Keratinocyte (primary cell): ENCODE data around the gene IL15. TPM values are rescaled to one million over a fixed set of nuclear protein-coding genes. Genes with fewer than 3 reads are reported as not detected.

ENCODE experiments used
- DNase-seq: peaks from one replicate; pipeline ENCODE4 v3.0.0-alpha.2; 2011; ENCODE audit warnings: low read depth, missing footprints, low spot score
- FAIRE-seq: peaks from 2 replicates; lab custom pipeline; 2011; peaks lifted over from hg19 to GRCh38; lab: Jason Lieb, UNC
- H2AFZ ChIP-seq: 2 replicates; pipeline ENCODE4 v1.6.0; 2012; ENCODE audit warnings: low read length, control low read depth, inconsistent platforms; ENCODE audit not compliant: control insufficient read depth
- H3K27ac ChIP-seq: 2 replicates; pipeline ENCODE4 v1.5.1; 2011; ENCODE audit warnings: low read length; ENCODE audit not compliant: control insufficient read depth, insufficient read depth
- H3K27me3 ChIP-seq: 3 replicates; pipeline ENCODE4 v1.6.0; 2011; ENCODE audit warnings: low read length; ENCODE audit not compliant: control insufficient read depth, insufficient read depth; ENCODE audit errors: extremely low read depth
- H3K36me3 ChIP-seq, 2 experiments: 2 replicates in 1 of 2; 3 replicates in 1 of 2; pipeline ENCODE4 v1.5.1; 2011; ENCODE audit warnings: low read length in 2 of 2, mild to moderate bottlenecking in 1 of 2; ENCODE audit not compliant: control insufficient read depth in 2 of 2, insufficient read depth in 2 of 2; ENCODE audit errors: extremely low read depth in 1 of 2
- H3K4me1 ChIP-seq: 3 replicates; pipeline ENCODE4 v1.5.1; 2011; ENCODE audit warnings: low read length; ENCODE audit not compliant: control insufficient read depth, insufficient read depth; ENCODE audit errors: extremely low read depth
- H3K4me2 ChIP-seq: 3 replicates; pipeline ENCODE4 v1.6.0; 2011; ENCODE audit warnings: low read depth, low read length; ENCODE audit not compliant: control insufficient read depth, insufficient read depth; ENCODE audit errors: extremely low read depth
- H3K4me3 ChIP-seq, 3 experiments: fragments of 200-600 bp in 1 of 3; sonication (generic) in 1 of 3; 2 replicates in 2 of 3; 3 replicates in 1 of 3; pipeline ENCODE4 v1.5.1; 2011 to 2016; ENCODE audit warnings: low read length in 3 of 3, mild to moderate bottlenecking in 3 of 3, control low read depth in 2 of 3, inconsistent platforms in 1 of 3, low read depth in 1 of 3, mixed read lengths in 1 of 3, mixed run types in 1 of 3, moderate library complexity in 1 of 3; ENCODE audit not compliant: control insufficient read depth in 2 of 3, insufficient read depth in 2 of 3; ENCODE audit errors: extremely low read depth in 1 of 3
- H3K79me2 ChIP-seq: 2 replicates; pipeline ENCODE4 v1.6.0; 2012; ENCODE audit warnings: low read length; ENCODE audit not compliant: control insufficient read depth, insufficient read depth
- H3K9ac ChIP-seq: 3 replicates; pipeline ENCODE4 v1.6.0; 2011; ENCODE audit warnings: low read length; ENCODE audit not compliant: control insufficient read depth, insufficient read depth; ENCODE audit errors: extremely low read depth
- H3K9me1 ChIP-seq: 3 replicates; pipeline ENCODE4 v1.6.0; 2011; ENCODE audit warnings: low read length; ENCODE audit not compliant: control insufficient read depth, insufficient read depth; ENCODE audit errors: extremely low read depth
- H3K9me3 ChIP-seq: 2 replicates; pipeline ENCODE4 v1.5.1; 2012; ENCODE audit warnings: low read depth, low read length; ENCODE audit not compliant: control insufficient read depth
- H4K20me1 ChIP-seq: 3 replicates; pipeline ENCODE4 v1.6.0; 2011; ENCODE audit warnings: low read length; ENCODE audit not compliant: control insufficient read depth, insufficient read depth; ENCODE audit errors: extremely low read depth
- CTCF ChIP-seq, 3 experiments: IDR thresholded peaks in 1 of 3; conservative IDR thresholded peaks in 1 of 3; optimal IDR thresholded peaks in 1 of 3; 2 replicates in 2 of 3; 3 replicates in 1 of 3; pipeline versions ENCODE3 to v1.5.1; 2011; ENCODE audit warnings: low read length in 3 of 3, mild to moderate bottlenecking in 3 of 3, moderate library complexity in 2 of 3, control low read depth in 1 of 3, inconsistent platforms in 1 of 3; ENCODE audit not compliant: insufficient read depth in 2 of 3; ENCODE audit errors: extremely low read depth in 1 of 3
- EZH2 ChIP-seq: IDR thresholded peaks from one replicate; pipeline ENCODE4 v1.6.1; 2012; ENCODE audit warnings: inconsistent platforms, mild to moderate bottlenecking, low read length, moderate library complexity
- dilution Hi-C: fragments of 300-500 bp; cut with MboI; formaldehyde crosslinking; loops from one replicate; pipeline ENCODE4 v1.7.0; 2020; ENCODE audit warnings: low sequenced_read_pairs; ENCODE audit not compliant: extremely low pct_ligation_motif_present
- polyA plus RNA-seq, 5 experiments: library from polyadenylated mRNA; depleted of rRNA in 3 of 5; stranded (reverse) in 3 of 5; stranded (forward) in 1 of 5; unstranded in 1 of 5; fragments of >200 nt; gene quantifications; 1 replicate in 1 of 5; 2 replicates in 3 of 5; 3 replicates in 1 of 5; pipeline versions ENCODE4 v1.2.1 to v1.2.3, GENCODE V29; 2011 to 2012; ENCODE audit warnings: missing spikeins in 2 of 5, low read depth in 1 of 5, low replicate concordance in 1 of 5

The IL15 gene
- polyA plus RNA-seq, 1 donor (not counting 4 experiments of a cell fraction or from before 2014, with no cell fraction given), result 1.4 TPM

GRCh38 chr4:141642063-141642462 is 5.7 kb downstream of the IL15 start:
- H3K9me3 ChIP-seq, result no peaks in the 10 kb centered on the region
- H3K9ac ChIP-seq, result no peak overlapping the region
- H3K36me3 ChIP-seq, result no peaks in the 10 kb centered on the region
- DNase-seq (no peak), FAIRE-seq (no peak)
- H3K79me2 ChIP-seq, result no peaks in the 10 kb centered on the region
- H3K4me3 ChIP-seq, result no peak overlapping the region
- dilution Hi-C loops, result no loop called here
- no peak overlapping the region for H3K4me2 ChIP-seq
- TF ChIP-seq CTCF (optimal IDR thresholded peaks at IDR 0.05 in 1 of 3, IDR thresholded peaks at IDR 0.05 in 1 of 3, conservative IDR thresholded peaks at IDR 0.05 in 1 of 3; ENCODE audit: extremely low read depth in 1 of 3, insufficient read depth in 2 of 3, low read length in 3 of 3) (no peak), EZH2 (no peak)
- no peaks in the 10 kb centered on the region for H3K27me3 ChIP-seq
- H4K20me1 ChIP-seq, result no peaks in the 10 kb centered on the region
- H3K4me1 ChIP-seq, result peaks cover 31% of the 10 kb centered on the region
- H2AFZ ChIP-seq, result no peak overlapping the region
- no peak overlapping the region for H3K27ac ChIP-seq
- no peaks in the 10 kb centered on the region for H3K9me1 ChIP-seq

GRCh38 chr4:141642711-141643110 is 6.3 kb downstream of the IL15 start:
- DNase-seq (no peak), FAIRE-seq (peak; percentile 34)
- Histone ChIP-seq H3K4me1 (peaks cover 27% of the 10 kb centered on the region), H3K4me2 (no peak overlapping the region), H3K27ac (no peak overlapping the region), H3K27me3 (no peaks in the 10 kb centered on the region), H3K9me3 (no peaks in the 10 kb centered on the region), H3K9me1 (no peaks in the 10 kb centered on the region), H4K20me1 (no peaks in the 10 kb centered on the region), H3K9ac (no peak overlapping the region), H3K4me3 (no peak overlapping the region), H3K36me3 (no peaks in the 10 kb centered on the region), H3K79me2 (no peaks in the 10 kb centered on the region), H2AFZ (no peak overlapping the region)
- dilution Hi-C loops, result no loop called here
- TF ChIP-seq EZH2, result no peak
- TF ChIP-seq CTCF (optimal IDR thresholded peaks at IDR 0.05 in 1 of 3, IDR thresholded peaks at IDR 0.05 in 1 of 3, conservative IDR thresholded peaks at IDR 0.05 in 1 of 3; ENCODE audit: extremely low read depth in 1 of 3, insufficient read depth in 2 of 3, low read length in 3 of 3), result no peak
